Measurements from ENCODE around the gene RASGRP4.
"Not testable (repeated sequence)": the region's sequence is repeated elsewhere in the genome, so short reads cannot be mapped to it uniquely, and the experiment has no call there.

The RASGRP4 gene

DNA sequence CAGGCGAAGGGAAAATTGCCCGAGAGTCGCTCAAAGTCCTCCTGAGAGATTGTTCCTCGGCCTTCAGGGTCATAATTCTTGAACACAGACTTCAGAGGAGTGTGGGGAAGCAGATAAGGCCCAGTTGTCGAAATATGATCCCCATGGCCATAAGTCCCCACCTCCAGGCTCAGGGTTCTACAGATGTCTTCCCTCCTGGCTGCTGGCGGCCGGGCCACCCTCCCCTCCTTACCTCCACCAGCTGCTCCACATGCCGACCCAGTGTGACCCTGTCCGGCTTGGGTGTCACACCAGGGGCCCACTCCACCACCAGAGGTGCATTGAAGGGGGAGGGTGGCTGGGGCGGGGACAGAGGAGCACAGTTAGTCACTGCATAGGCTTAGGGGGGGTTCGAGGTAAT is 13.1 kb downstream of the RASGRP4 start:
- DNase-seq = no peak

DNA sequence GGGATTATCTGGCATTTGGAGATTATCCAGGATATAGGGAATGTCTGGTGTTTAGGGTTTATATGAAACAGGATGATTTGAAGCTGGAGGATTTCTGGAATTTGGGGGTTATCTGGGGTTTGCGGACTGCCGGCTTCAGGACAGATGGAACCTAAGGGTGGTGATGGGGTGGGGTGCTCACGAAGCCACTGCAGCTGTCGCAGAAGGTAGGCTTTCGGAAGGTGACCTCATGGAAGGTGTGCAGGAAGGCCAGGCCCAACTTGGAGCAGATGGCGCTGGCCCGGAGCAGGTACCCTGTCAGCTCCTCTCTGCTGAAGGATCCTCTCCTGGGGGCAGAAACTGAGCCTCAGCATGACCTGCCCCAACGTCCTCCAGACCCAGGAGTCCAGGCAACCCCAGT is 13.5 kb downstream of the RASGRP4 start:
- DNase-seq = no peak

DNA sequence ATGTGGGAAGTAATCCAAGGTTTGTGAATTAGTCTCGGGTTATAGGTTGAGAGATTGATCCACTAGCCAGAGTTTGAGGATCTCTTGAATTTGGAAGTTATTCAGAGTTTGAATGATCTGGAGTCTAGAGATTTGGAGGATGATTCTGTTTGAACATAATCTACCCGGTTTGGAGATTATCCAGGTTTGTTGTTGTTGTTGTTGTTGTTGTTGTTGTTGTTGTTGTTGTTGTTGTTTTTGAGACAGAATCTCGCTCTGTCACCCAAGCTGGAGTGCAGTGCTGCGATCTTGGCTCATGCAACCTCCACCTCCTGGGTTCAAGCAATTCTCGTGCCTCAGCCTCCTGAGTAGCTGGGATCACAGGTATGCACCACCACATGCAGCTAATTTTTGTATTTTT is 14.1 kb downstream of the RASGRP4 start:
- not testable (repeated sequence) for DNase-seq

DNA sequence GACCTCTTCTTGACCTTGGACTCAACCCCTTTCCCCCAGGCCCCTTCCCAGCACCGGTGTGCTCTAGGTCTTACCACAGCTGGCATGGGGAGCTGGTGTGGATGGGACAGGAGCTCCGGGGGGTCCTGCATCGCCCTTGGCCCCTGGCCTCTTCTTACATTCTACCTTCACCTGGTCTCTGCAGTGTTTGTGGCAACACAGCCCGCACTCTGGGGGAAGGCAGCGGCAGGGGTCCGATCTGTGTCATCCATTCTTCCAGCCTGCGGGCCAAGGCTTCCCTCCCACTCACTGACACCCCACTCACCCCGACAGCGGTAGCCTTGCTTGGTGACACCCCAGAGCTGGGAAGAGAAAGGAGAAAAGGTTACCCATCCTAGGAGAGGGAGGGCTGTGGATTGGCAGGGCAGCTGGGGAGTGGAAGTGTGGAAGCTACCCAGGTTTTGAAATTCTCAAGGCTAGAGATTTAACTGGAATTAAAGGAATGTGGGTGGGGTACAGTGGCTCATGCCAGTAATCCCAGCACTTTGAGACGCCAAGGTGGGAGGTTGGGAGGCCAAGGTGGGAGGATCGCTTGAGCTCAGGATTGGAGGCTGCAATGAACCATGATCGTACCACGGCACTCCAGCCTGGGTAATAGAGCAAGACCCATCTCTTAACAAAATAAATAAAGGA is 14.8 kb downstream of the RASGRP4 start:
- DNase-seq = no peak

DNA sequence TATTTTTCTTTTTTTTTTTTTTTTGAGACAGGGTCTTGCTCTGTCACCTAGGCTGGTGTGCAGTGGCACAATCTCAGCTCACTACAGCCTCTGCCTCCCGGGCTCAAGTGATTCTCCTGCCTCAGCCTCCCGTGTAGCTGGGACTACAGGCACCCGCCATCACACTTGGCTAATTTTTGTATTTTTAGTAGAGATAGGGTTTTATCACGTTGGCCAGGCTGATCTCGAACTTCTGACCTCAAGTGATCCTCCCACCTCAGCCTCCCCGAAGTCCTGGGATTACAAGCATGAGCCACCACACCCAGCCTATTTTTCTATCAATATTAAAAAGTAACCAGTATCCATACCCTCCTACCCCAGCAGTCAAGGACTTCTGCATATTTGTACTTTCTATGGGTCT is 15.6 kb downstream of the RASGRP4 start:
- DNase-seq = not testable (repeated sequence)

DNA sequence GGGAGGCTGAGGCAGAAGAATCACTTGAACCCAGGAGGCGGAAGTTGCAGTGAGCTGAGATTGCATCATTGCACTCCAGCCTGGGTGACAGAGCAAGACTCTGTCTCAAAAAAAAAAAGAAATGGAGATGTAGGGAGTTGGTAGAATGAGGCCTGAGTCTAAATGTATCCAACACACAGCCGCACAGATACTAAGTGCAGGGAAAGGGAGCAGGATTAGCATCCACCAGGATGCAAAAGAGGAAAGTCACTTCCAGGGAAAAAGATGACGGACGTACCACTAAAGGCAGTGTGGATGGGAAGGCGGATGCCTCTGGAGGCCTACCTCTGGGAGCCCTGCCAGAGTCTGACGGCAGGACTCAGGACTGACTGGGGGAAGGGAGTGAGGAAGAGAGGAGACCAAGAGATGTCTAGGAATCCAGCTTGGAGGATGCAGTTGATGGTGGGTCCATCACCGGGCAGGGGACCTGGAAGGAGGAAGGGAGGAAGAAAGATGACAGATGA is 16.3 kb downstream of the RASGRP4 start:
- DNase-seq = no peak

DNA sequence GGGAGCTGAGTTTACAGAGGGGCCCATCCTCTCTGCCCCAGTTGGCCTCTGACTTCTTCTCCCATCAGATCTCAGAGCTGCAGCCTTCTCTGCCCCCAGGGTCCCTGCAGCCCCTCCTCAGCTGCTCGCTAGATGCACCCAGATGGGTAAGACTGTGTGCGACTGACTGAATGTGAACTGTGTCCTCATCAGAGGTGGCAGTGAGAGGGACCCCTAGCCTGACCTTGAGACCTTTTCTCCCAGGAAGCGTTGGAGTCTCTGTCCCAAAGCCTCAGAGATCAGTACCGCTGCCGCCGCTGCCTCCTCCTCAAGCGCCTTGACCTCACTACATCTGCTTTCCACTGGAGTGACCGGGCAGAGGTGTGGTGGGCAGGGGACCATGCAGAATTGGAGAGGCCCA is 20.7 kb downstream of the RASGRP4 start:
- DNase-seq = no peak

DNA sequence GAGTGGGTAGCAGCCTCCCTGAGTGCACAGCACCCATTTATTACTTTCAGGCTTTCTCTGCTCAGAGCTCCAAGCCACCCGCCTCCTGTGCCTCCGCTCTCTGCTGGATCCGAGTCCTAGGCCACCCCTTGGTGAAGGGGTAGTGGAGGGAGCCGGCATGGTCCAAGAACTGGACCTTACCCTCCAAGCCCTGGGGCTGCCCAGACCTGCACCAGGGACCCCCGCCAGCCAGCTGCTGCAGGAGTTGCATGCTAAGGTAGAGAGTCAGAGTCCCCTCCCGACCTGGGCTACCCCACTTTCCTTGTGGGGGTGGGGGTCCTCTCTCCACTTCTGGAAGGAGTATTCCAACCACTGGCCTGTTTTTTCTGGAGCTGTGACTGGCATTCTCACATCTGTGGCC is 21.2 kb downstream of the RASGRP4 start:
- no peak for DNase-seq

DNA sequence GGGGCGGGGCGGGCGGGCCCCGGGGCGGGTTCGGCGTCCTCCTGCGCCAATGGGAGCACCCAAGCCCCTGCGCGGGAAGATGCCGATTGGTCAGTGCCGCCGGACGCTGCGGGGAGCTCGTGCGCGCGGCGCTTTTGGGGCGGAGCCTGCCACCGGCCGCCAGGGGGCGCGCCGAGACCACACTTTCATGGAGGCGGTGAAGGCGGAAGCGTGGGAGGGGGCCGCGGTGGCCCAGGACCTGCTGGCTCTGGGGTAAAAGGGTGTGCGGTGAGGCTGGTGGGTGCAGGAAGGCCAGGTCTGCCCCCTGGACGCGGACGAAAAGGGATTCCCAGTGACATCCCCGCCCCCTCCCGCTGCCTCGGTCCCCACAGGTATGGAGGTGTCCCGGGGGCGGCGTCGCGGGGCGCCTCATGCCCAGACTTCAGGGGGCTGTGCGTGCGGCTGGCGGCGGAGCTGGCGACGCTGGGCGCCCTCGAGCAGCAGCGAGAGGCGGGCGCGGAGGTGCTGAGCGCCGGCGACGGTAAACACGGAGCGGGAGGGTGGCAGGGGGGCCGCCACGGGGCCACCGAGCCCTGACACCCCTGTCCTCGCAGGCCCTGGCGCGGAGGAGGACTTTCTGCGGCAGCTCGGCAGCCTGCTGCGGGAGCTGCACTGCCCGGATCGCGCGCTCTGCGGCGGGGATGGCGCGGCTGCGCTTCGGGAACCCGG is 22.9 kb downstream of the RASGRP4 start, which contains the start of gene FAM98C:
FAM98C (plus strand) TSS at position 127 of the 708 bp plus-strand sequence; CDS start at position 188, 61 bp downstream.
- peak; percentile 98 to 99 (median 99) for DNase-seq

DNA sequence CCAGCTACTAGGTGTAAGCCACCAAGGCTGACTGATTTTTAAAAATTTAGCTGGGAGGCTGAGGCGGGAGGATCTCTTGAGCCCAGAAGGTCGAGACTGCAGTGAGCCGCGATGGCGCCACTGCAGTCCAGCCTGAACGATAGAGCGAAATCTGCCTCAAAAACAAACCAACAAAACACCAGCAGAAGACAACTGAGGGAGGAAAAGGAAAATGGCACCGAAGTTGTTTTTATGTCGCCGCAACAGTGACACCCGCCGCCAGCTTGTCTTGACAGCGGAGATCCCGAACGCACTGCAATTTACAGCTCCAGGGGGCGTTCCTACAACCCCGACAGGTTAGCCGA is 23.4 kb downstream of the RASGRP4 start:
- DNase-seq = no peak

DNA sequence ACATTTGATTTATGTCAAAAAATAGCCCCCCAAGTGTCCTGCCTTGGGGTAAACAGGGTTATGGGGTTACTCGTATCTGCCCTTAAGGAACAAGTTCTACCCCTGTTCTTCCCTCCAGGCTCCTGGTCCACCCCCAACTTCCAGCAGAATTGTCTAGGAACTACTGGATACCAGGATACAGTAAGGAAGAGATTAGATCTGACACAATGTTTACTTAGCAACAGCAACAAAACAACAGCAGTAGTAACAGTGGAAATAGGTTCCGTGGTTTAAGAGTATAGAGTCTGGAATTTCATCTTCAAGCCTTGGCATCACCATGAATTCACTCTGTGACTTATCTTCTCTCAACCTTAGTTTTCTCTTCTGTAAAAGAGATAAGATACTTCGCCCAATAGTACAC is 24.9 kb downstream of the RASGRP4 start:
- DNase-seq = no peak

DNA sequence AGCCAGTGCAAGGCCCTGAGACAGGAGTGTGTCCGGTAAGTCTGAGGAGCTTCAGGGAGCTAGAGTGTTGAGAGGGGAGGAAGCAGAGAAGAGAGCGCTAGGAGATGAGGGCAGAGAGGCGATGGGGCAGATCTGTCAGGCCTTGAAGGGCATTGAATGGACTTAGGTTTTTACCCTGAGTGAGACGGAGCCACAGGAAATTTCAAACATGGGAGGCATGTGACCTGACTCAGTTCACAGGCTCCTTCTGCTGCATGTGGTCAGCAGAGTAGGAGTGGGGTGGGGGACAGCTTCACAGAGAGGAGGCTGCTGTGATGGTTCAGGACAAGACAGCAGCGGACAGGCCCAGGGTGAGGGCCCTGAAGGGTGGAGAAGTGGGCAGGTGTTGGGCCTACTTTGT is 25.7 kb downstream of the RASGRP4 start:
- no peak for DNase-seq

DNA sequence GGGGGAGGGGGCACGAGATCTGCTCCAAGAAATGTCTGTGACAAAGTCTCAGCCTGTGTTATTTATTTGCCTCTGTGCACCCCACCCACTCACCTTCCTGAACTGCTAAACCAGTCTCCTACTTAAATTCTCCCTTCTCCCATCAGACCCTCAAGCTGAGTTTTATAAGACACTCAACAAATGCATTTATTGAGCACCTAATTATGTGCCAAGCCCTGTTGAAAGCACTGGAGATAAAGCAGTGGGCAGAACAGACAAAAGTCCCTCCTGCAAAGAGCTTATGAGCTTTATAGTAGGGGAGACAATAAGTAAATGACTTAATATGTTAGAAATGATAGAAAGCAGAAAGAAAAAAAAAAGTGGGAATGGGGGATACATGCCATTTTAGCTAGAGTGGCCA is 26.5 kb downstream of the RASGRP4 start:
- no peak for DNase-seq

DNA sequence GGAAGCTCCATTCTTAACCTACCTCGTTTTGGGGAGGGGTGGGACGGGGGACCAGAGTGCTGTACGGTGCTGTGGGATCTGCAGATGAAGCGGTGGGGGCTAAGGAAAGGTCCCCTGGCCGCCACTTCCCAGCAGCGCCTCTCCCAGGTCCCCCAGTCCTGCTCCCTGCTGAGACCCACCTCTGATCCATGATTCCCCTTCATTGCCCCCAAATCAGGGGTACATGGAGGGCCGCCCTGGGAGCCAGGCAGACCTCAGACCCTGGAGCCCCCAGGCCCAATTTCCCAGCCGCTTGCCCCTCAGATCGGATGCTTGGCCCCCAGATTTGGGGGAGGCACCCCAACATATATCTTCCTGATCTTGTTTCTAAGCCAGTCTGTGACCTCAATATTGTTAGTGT is 26.9 kb downstream of the RASGRP4 start:
- no peak for DNase-seq

DNA sequence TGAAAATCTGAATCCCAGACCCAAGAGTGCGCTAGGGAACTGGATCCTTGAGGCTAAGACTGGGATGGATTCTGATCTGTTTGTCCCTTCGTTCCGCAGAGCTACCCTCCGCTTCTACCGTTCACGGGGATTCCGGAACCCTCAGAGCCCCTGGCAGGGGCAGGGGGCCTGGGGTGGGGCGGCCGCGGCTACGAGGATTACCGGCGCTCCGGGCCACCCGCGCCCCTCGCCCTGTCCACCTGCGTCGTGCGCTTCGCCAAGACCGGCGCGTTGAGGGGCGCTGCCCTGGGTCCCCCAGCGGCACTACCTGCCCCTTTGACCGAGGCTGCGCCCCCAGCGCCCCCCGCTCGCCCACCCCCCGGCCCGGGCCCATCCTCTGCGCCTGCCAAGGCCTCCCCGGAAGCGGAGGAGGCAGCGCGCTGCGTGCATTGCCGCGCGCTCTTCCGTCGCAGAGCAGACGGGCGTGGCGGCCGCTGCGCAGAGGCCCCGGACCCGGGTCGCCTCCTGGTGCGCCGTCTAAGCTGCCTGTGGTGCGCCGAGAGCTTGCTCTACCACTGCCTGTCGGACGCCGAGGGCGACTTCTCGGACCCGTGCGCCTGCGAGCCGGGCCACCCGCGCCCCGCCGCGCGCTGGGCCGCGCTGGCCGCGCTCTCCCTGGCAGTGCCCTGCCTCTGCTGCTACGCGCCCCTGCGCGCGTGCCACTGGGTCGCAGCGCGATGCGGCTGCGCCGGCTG is 30.5 kb downstream of the RASGRP4 start:
- peak in 1 of 4 experiments; percentile 39 for DNase-seq

DNA sequence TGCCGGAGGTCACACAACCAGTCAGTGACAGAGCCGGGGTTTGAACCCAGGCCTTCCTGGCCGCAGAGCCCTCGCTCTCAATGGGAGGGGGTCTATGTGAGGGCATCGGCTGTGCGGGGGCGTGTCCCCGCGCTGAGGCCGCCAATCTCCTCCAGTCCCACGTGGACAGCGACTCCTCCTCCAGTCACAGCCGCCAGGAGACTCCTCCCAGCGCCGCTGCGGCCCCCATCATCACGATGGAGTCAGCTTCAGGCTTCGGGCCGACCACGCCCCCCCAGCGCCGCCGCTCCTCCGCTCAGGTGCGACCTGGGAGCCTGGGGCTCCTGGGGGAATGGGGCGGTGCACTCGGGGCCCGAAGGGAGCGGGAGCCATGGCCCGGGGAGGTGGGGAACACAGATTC is 31.5 kb downstream of the RASGRP4 start:
- peak in 1 of 4 experiments; percentile 37 for DNase-seq

DNA sequence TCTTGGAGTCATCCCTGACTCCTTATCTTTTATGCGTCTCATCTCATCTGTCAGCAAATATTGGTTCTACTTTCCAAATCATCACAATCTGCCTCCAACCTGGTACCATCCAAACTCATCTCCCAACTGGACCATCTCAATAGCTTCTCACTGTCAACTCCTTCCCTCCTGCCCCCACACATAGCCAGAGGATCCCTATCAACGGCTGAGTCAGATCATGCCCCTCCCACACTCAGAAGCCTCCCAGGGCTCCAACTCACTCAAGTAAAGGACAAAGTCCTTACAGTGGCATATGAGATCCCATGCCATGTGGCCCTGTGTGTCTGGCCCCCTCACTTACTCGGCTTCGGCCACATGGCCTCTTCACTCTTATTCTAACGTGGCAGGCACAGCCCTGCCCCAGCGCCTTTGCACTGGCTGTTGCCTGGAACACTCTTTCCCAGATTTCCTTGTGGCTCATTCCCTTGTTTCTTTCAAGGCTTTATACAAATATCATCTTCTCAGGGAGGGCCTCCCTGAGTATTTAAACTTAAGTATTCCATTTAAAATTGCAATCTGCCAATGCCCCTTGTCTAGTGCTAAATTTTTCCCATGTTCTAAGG is 33.2 kb downstream of the RASGRP4 start:
- peak; percentile 63 to 71 (median 68) for DNase-seq

DNA sequence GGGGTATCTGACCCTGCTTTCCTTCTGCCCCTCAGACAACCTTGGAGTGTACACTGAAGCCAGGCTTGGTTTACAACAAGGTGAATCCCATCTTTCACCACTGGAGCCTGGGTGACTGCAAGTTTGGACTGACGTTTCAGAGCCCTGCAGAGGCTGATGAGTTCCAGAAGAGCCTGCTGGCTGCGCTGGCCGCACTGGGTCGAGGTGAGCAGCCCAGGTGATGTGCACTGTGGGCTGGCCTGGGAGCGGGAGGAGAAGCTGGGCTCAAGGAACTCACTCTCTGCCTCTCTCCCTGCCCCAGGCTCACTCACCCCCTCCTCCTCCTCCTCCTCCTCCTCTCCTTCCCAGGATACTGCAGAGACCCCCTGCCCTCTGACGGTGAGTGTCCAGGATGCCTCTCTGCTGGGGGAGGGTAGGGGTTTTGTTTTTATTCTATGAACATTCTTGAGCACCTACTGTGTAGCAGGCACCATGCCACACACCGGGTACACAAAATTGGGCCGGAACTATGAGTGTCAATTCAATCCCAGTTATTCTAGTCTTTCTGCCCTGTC is 34.0 kb downstream of the RASGRP4 start:
- DNase-seq = no peak

DNA sequence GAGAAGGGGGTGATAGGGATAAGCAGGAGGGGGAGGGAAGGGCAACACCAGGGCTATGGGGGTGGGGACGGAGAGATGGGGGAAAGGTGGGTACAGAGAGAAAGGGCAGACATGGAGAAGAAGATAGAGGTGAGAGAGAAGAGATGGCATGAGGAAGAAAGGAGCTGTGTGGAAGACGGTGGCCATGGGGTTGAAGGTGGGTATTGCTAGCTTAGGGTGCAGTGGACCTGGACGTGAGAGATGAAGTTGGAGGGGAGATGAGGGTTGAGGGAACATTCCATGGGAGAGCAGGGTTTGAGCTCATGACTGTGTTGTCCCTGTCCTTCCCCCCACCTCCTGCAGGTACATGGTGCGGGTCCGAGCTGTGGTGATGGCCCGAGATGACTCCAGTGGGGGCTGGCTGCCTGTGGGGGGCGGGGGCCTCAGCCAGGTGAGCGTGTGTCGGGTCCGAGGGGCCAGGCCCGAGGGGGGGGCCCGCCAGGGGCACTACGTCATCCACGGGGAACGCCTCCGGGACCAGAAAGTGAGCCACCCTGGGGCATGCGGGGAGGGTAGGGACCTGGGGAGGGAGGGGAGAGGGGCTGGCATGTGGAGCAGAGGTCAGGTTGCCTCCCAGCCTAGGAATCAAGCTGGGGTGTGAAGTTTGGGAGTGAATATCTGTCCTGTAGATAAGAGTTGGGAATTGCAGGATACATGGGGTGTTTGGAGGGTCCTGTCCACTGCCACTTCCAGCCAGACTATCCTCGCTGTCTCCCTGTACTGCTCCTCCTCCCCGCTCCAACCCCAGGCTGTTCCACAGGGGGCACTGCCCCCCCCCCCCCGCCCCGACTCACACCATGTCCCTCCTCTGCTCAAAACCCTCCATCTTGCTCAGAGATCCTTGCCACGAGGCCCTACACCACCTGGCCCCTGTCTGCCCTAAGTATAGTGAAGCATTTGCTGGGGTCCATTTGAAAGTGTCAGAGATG is 35.8 kb downstream of the RASGRP4 start:
- DNase-seq = no peak

DNA sequence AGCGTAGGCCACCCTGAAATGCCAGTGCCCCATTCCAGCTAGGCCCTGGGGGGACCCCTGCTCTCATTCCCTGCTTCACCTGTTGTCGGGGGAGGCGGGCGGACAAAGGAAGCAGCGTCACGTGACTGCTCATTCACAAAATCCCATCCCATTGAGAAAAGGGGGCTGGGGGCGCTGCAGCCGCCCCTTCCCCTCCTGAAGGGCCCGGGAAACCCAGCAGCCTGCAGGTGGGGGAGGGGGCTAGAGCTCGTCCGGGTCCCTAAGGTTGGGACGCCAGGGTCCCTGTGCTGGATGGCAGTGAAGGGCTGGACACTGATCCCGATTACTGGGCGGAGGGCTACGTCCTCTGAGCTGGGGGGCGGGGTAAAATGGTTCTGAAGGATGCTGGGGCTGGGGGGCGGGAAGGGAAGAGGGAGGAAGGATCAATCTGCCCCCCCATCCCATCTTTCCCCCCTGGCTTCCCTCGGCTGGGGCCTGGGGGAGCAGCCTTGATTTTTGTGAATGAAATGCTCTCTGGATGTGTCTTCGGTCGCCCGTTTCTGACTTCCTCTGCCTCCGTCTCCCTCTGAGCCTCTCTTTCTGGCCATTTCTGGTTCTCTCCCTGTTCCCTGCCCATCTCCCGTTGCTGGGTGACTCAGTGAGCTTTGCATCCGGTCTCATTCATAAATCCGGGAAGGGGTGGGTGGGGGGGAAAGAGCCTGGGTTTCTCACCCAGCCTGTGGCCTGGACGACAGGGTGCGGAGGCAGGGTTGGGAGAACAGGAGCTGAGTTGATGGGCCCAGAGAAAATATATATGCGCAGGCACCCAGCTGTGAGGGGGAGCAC is 36.7 kb downstream of the RASGRP4 start:
- peak; percentile 20 to 48 (median 40) for DNase-seq

All from suppressor macrophage (primary cell).